HEK293T (cell line): Measurements from ENCODE around the gene TMEM26.

Source experiments
- BHLHE40 ChIP-seq: fragments of 450-650 bp; IDR thresholded peaks from 2 replicates; pipeline ENCODE4 v1.6.1; 2016; ENCODE audit warnings: mild to moderate bottlenecking, moderate library complexity, borderline replicate concordance
- FOXM1 ChIP-seq: fragments of 450-650 bp; IDR thresholded peaks from 2 replicates; pipeline ENCODE4 v1.6.1; 2017; ENCODE audit warnings: mild to moderate bottlenecking, borderline replicate concordance
- SP1 ChIP-seq: fragments of 450-650 bp; IDR thresholded peaks from 2 replicates; pipeline ENCODE4 v1.6.1; 2017
- ZNF384 ChIP-seq: fragments of 450-650 bp; IDR thresholded peaks from 2 replicates; pipeline ENCODE4 v1.6.1; 2016

GRCh38 chr10:61452655-61453641, at the start of gene TMEM26:
- TF ChIP-seq SP1 (no peak), ZNF384 (no peak), FOXM1 (no peak), BHLHE40 (no peak)
